Measurements from ENCODE around the gene DRAM1.

DRAM1 gene

GRCh38 chr12:101957252-101957959 is 80.0 kb downstream of the DRAM1 start:
- no peaks in the 10 kb centered on the region for H3K4me1 Mint-ChIP-seq (ENCODE audit: low read depth)
- H3K27me3 Mint-ChIP-seq = no peaks in the 10 kb centered on the region
- no peak overlapping the region for H3K4me3 Mint-ChIP-seq
- H3K36me3 Mint-ChIP-seq (ENCODE audit: low read depth) = no peaks in the 10 kb centered on the region
- no peak overlapping the region for H3K27ac Mint-ChIP-seq
- H3K9me3 Mint-ChIP-seq = peaks cover 13% of the 10 kb centered on the region

GRCh38 chr12:101959607-101960006 is 82.2 kb downstream of the DRAM1 start:
- no peak overlapping the region for H3K27ac Mint-ChIP-seq
- no peaks in the 10 kb centered on the region for H3K27me3 Mint-ChIP-seq
- no peaks in the 10 kb centered on the region for H3K4me1 Mint-ChIP-seq (ENCODE audit: low read depth)
- H3K9me3 Mint-ChIP-seq = peaks cover 13% of the 10 kb centered on the region
- H3K4me3 Mint-ChIP-seq = no peak overlapping the region
- H3K36me3 Mint-ChIP-seq (ENCODE audit: low read depth) = no peaks in the 10 kb centered on the region

GRCh38 chr12:101962486-101962885 is 85.1 kb downstream of the DRAM1 start:
- Mint-ChIP-seq H3K9me3 (peaks cover 13% of the 10 kb centered on the region), H3K4me3 (no peak overlapping the region), H3K4me1 (ENCODE audit: low read depth) (peaks cover 4% of the 10 kb centered on the region), H3K27ac (no peak overlapping the region), H3K36me3 (ENCODE audit: low read depth) (no peaks in the 10 kb centered on the region), H3K27me3 (no peaks in the 10 kb centered on the region)

GRCh38 chr12:101963697-101964096 is 86.3 kb downstream of the DRAM1 start:
- Mint-ChIP-seq H3K27me3 (no peaks in the 10 kb centered on the region), H3K9me3 (peaks cover 13% of the 10 kb centered on the region), H3K4me3 (no peak overlapping the region), H3K27ac (no peak overlapping the region), H3K4me1 (ENCODE audit: low read depth) (peaks cover 14% of the 10 kb centered on the region), H3K36me3 (ENCODE audit: low read depth) (no peaks in the 10 kb centered on the region)

- H3K4me1 Mint-ChIP-seq (ENCODE audit: low read depth) = peaks cover 18% of the 10 kb centered on the region
- no peaks in the 10 kb centered on the region for H3K36me3 Mint-ChIP-seq (ENCODE audit: low read depth)
- H3K27me3 Mint-ChIP-seq = no peaks in the 10 kb centered on the region
Observed at GRCh38 chr12:101966496-101966895, 89.1 kb downstream of the DRAM1 start.

GRCh38 chr12:101967506-101967905 is 90.1 kb downstream of the DRAM1 start:
- no peaks in the 10 kb centered on the region for H3K36me3 Mint-ChIP-seq (ENCODE audit: low read depth)
- H3K27ac Mint-ChIP-seq = no peak overlapping the region
- no peaks in the 10 kb centered on the region for H3K27me3 Mint-ChIP-seq
- H3K9me3 Mint-ChIP-seq = no peaks in the 10 kb centered on the region
- no peak overlapping the region for H3K4me3 Mint-ChIP-seq
- H3K4me1 Mint-ChIP-seq (ENCODE audit: low read depth) = peaks cover 18% of the 10 kb centered on the region

More at GRCh38 chr12:101966496-101966895, 89.1 kb downstream of the DRAM1 start:
- Mint-ChIP-seq H3K4me3 (no peak overlapping the region), H3K9me3 (no peaks in the 10 kb centered on the region), H3K27ac (no peak overlapping the region)

GRCh38 chr12:101968770-101969169 is 91.4 kb downstream of the DRAM1 start:
- Mint-ChIP-seq H3K9me3 (no peaks in the 10 kb centered on the region), H3K27me3 (no peaks in the 10 kb centered on the region), H3K36me3 (ENCODE audit: low read depth) (no peaks in the 10 kb centered on the region), H3K27ac (no peak overlapping the region), H3K4me3 (no peak overlapping the region), H3K4me1 (ENCODE audit: low read depth) (peaks cover 18% of the 10 kb centered on the region)
